GM18499 (cell line): Measurements from ENCODE around the gene TTC28.

Source experiments
- ATAC-seq: cut with Tn5 transposase; IDR thresholded peaks from one replicate; pipeline ENCODE4 v1.9.1; 2021; ENCODE audit warnings: moderate number of reproducible peaks; ENCODE audit not compliant: insufficient read depth, unreplicated experiment

TTC28 gene

DNA sequence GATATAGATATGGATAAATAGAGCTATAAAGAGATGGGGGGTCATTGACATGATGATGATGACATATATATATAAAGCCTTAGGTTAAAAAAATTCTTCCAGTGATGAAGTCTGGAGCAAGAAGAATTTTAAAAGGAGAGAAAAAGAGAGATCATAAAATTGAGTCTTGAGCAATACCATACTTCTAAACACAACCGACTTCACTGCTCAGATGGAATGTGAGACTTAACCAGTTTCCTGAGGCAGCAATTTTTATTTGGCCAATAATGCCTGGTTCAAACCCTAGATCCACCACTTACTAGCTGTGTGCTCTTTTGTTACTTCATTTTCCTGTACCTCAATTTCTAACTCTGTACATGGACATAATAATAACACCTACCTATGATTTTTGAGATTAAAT, 229.5 kb downstream of the TTC28 start:
- no peak for ATAC-seq

DNA sequence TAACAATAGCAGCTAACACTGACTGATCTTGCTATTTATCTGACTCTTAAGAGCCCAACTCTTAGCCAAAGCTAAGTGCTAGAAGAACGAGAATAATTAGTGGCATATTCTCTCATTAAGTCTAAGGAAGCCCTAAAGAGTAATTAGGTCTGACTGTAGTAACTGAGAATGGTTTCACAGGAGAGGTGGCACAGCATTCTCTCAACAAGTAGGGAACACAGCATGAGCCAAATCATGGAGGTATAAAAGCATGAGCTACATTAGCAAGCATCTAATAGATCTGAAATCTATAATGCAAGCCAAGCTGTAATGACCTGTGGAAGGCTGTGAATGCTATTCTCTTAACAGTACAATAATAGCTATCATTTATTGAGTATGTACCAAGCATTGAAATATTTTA, 230.6 kb downstream of the TTC28 start:
- ATAC-seq: no peak

DNA sequence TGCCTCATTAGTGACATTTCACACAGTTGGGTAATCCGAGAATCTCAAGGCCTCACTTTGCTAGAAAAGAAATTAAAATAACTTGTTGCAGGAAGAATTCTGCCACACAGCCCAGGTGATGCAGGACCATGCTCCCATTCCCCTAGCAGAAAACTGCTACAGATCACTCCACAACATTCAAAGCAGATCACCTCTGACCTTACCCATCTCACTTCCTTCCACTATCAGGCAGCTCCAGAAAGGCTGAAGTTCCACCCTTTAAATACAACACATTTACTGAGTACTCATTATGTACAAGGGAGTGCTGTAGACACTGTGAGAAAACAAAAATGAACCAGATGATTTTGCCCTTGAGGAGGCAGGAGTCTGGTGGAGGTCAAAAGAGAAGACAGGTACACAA, 231.0 kb downstream of the TTC28 start:
- ATAC-seq: no peak

DNA sequence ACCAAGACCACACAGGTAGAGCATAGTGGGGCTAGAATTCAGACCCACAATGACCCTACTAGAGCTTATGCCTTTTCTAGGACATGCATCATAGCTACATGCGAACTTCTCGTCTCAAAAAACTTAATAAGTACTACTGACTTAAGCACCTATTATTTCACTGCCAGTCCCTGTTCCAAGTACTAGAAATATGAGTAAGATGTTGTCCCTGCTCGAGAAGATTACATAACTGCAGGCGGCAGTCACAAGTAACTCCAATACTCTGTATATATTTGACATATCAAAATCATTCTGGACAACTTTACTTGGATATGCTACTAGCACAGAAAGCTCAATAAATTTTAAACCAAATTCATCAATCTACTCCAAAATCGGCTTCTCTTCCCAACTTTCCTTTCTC, 235.0 kb downstream of the TTC28 start:
- ATAC-seq: no peak

DNA sequence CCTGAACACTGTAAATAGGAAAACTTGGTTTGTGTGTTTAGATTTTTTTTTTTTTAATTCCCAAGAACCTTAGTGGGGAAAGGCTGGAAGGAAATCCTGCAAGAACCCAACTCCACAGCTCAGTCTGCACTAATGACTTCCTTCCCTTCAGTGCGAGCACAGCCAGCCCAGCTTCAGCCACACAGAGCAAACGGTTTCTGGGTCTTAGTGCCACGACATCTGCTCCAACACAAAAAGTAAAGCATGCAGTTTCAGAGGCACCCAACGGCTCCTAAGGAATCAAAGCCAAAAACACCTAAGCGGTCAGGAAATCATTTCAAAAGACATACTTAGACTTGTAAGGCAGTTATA, 236.1 kb downstream of the TTC28 start:
- no peak for ATAC-seq

DNA sequence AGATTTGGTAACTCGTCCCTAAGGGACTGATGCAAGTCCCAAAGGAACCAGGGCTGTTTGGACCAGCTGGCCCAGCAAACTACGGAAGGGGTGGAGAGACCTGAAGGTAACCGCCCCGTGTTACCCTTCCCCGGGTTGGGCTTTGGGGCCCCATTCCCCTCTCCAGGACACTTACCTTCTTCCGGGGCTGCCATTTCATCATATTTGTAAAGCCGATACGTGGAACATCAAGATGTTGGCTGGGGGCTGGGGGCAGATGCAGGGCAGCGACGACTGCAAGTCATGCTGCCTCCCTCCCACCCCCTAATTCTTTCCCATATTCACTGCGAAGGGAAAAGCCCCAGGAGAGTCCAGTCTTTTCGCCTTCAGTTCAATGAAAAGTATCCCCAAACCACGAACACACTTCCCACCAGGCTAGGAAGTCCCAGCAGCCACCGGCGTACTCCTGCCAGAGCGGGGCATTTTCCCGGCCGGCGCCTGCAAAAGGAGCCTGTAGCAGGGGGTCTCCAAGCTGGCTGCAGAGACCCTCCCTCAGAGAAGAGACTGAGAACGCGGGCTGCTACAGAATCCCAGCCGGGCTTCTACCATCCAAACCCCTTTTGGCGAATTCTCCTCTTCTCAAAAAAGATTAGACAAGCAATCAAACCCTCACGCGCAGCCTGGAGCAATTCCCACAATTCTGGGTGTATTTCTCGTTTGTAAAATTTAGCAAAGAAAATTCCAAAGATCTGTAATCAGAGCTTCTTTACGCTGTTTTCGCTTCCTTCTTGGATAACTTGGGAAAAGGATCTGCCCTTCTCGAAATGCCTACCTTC, 236.7 kb downstream of the TTC28 start:
- no peak for ATAC-seq

DNA sequence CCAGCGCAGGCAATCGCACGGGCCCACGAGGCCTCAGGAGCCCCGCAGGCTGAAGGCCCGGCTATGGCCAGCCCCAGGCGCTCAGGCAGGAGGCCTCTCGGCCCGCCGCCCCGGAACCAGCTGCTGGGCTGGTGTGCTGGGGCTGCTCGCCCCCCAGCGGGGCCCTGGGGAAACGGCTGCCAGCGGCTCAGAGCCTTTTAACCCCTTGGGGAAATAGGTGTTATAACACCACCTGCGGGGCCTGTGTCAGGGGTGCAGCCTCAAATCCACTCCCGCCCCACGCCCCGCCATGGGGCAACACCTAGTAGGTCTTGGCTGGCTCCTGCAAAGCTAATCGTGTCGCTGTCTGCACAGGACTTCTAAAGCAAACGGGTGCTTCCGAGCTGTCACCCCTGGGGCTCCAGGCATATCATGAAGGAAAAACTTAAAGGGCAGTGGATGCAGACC, 237.4 kb downstream of the TTC28 start:
- ATAC-seq: no peak

DNA sequence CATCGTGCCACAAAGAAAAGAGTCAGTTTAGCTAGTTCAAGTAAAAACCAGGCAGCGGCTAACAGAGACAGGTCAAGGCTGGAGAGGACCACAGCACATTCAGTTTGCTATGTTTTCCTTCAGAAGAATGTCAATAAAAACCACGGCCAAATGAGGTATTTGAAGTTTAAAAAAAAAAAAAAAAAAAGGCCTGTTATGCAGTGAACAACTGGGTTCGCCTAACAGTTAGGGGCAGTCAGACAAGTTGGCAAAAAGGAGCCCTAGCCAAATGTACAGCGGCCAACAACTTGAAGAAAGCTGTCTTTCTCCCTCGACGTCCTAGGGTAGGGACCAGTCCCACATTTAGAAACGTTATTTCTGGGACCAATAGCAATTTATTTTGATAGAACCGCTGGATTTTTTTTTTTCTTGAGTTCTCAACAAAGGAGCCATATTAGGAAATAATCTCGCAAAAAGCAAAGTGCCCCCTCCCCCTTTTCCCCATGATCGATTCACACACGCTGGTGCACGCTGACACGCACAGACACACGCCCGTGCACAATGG, 237.8 kb downstream of the TTC28 start:
- no peak for ATAC-seq

DNA sequence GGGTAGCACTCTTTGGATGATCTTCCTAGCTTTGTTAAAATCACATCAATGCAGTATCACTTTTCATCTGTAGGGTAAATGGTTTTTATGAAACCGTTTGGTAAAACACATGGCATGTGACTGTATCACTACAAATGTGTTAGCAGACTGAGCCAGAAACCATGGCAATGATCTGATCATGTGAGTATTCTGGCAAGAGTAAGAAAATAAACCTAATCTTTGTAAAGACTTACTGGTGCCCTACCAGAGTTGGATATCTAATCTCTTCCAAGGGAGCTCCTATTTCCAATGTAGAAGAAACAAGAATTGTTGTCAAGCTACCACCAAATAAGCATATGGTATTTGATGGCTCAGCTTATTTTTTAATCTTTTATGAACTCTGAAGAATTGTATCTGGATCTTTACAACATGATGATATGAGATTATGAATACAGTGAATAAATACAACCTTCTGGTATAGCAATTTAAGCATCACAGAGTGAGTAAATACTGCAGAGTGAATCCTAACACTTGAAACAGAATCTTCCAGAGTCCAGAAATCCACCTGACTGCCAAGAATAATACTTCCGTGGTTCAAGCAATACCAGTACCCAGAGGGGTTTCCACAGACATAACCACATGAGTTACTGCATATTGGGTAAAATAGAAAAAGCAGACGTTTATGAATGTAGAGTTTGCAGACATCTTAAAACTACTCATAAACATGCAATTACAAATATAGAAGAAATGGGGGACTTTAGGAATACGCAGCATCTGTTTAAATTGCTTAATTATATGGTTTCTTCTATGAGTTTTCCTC, 238.8 kb downstream of the TTC28 start:
- ATAC-seq: no peak

DNA sequence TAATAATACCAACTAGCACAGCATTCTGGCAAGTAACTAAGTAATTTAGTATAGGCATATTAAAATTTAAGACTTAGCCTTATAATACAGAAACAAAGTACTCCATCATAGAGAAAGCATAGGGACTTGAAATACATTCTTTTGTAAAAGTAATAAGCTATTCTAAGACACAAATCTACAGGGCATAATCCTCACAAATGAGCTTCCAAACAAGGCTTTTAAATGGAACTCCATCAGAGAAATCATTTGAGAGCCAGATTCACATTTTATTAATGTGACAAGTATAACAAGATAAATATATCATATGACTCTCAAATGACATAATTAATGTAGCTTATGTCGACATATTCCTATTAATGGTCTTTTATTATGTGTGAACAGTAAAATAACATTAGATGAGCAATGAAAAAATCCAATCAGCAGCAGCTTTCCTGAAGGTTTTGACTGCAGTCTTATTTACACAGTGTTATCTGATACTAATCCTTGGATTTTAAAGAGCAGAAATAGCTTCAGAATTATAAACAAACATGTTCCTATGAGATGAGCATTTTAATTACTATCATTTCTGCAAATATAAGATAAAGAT, 241.4 kb downstream of the TTC28 start:
- no peak for ATAC-seq

DNA sequence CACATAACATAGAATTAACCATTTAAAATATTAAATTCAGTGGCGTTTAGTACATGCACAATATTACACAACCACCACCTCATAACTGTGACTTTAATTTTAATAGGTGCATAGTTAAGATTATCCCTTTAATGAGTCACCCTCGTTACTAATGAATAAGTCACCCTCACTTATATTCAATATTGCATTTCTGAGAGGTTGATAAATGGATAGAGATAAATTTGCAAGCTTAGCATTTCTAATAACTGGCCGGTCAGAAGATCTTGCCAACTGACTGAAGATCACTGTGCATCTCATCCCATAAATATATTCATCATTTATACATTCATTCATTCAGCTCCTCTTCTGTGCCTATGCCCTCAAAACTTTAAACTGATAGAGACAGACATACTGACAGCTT, 243.7 kb downstream of the TTC28 start:
- ATAC-seq: no peak

DNA sequence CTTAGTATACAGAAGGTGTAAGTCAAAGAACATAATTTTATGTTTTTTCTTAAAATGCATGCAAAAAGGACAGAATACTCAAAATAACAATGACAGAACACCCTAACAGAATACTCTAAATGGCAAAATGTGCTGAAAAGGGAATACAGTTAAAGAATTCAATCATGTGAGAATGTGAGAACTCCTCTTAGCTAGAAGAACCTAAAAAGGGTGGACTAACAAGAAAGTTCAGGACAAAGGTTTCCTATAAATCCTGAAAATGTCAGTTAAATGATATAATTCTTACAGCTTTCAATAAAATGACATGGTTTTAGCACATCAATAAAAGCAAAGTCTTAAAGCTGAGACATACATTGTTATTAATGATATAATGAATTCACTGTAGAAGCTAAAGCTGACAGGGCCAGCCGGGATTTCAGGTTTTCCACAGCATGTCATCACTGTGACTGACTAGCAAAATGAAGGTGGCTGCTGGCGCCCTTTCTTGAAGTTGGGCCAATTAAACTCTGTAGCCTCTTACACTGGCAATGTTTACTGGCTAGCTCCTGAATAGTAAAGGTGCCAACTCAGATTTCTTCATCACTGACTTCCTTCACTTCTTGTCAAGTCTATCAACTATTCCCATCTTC, 244.4 kb downstream of the TTC28 start:
- ATAC-seq: no peak

DNA sequence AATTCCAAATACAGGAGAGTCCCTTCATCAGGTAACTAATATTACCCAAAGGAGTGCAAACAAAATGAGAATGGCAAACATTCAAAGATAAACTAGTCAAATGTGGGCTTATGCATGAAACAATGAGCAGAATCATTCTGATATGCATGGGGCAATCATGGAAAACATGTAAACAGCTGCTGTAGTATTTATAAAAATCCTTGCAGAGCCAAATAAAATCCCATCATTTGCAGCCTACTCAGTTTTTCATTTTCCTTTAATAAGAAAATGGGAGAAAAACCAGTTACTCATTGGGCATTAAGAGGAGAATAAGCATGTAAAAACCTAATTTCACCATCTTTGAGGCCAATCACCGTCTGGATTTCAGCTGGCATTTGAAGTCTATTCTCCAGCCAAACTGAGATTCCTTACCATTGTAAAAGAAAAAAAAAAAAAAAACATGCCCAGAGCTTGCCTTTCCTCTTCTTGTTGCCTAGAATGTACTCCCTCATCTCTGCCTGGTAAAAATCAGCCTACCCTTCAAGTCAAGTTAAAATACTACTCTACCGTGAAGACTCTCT, 249.1 kb downstream of the TTC28 start:
- no peak for ATAC-seq

DNA sequence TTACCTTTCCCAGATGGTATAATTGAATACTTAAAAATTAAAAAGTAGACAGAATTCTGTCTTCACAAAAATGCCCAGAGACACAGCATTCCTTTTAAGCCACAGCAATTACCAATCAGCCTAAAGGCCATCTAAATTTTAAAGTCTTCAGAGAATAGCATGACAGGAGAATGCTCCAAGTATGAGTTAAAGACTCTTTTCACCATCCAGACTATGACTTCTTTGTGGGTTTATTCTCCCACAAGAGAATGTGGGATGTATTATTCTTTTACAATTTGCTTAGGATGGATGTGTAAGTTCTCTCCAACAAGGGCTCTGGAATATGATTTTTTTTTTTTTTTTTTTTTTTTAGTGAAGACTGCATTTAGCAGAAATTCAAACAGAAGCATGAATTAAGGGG, 249.9 kb downstream of the TTC28 start:
- ATAC-seq: no peak

DNA sequence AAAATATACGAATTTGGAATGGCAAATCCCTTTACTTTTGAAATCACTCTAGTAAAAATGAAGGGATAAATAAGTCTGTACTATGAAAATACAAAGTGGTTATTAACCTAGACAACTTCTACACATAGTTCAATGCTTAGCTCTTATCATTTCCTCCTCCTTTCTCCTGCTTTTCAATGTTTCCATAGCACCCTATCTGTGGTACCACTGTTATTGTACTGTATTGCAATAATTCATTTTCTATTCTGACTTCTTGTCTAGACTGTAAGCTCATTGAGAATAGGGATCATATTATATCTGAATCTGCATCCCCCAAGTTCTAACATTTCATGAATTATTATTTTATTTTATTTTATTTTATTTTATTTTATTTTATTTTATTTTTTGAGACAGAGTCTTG, 251.4 kb downstream of the TTC28 start:
- ATAC-seq: no peak

DNA sequence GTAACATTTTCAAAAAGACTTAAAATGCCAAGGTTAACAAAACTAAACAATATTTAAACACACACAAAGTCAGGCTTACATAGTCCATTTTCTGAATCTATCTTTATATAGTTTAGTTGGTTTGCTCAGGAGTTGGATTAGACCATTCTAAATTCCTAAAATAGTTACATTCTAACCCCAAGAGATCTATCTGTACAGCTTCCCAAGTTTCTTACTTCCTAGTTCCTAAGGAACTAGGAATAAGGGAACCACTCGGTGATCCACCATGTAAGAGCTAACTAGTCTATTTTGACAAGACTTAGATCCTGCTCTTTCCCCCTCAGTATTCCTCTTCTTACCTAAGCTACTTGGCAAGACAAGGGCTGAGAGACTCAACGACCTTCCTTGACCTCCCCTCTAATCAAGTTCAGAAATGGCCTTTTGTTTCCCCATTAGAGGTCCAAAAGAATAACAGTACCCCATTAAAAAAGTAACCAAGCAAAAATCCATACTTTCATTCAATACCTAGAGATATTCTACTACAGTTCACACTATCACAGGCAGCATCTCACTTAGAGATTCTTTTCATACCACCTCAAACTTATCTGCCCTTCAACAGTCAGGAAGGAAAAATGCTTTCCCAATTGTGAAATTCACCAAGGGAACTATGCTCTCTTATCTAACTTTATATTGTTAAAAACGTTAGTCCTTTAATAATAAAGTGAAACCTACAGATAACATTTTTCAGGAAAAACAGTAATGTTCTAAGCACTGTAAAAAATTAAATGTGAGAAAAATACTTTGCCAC, 253.1 kb downstream of the TTC28 start:
- no peak for ATAC-seq

DNA sequence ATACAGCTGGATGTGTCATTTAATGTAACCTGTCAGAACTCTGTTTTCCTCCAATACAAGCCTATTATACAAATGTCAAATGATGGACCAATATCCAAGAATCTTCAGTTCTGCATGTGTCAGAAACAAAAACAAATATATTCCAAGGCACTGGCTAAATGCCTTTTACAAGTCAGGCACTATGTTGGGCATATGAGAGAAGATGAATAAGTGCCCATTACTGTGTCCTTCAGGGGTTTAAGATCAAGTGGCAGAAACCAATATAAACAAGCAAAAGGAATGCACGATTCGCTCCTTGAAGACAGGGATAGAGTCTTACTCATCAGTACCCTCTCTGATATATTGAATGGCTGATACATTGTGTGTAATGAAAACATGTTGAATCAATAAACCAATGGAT, 254.4 kb downstream of the TTC28 start:
- no peak for ATAC-seq

DNA sequence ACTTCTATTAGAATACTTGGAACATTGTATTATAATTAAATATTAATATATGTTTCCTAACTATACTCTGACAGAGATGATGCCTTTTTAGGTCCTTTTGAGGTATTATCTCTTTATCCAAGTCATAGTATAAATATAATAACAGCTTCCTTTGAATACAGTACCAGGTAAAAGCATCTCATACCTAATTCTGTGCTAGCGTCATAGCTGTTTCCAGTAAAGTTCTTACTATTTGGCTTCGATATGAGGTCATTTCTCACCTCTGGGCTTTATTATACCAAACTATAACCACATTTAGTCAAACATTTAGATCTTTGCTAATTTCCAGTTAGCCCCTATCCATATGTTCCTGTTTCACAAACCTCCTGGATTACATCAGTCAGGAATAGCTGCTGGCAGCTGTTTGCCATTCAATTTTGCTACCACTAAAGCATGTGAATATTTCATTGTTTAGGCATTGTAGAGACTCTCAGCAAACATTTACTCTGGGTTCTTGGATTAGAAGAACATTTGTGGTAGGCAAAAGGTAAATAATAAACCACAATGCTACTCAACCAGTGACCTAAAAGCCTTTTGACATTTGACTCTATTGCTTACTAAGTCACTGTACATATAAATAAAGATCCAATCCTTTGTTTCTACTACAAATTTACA, 255.1 kb downstream of the TTC28 start:
- ATAC-seq: no peak

DNA sequence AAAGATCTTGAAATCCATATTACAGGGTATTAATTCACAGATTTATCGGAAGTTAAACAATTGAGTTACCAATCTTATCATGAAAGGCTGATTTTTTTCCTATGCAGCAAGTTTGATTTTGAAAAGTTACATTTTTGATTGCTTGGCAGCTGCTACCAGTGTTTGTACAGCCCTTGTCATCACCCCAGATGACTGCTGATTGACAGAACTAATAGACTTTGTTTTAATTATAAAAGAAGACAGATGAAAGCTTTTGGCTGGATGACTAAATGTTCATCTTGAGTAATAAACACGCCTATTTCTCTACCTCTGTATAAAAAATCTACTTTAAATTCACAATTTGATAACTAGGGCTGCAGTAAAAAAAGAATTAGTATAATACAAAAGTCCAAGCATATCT, 259.7 kb downstream of the TTC28 start:
- no peak for ATAC-seq
